Measurements from ENCODE around the gene ANKRD66. TPM values are rescaled to one million over a fixed set of nuclear protein-coding genes. Genes with fewer than 3 reads are reported as not detected.
"Not testable (repeated sequence)": the region's sequence is repeated elsewhere in the genome, so short reads cannot be mapped to it uniquely, and the experiment has no call there.

ANKRD66 gene
- total and polyA plus RNA-seq, 3 experiments from 2014 or later, result not detected

DNA sequence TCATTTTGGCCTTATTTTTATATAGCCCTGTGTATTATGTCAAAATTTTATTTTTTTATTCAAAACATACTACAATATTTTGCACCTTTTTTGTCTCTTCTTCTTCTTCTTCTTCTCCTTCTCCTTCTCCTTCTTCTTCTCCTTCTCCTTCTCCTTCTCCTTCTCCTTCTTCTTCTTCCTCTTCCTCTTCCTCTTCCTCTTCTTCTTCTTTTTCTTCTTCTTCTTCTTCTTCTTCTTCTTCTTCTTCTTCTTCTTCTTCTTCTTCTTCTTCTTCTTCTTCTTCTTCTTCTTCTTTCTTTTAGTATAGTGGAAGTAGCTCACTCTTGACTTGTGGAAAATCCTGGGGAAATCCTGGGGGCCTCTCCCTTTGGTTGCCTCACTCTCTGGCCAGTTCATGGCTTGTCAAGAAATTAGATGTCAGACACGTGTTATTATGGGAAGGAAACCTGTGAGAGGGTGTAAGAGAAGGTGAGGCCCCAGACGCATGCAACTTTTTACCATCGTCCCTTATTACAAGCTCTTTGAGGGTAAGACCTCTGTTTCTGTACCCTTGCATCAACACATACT is 2.5 kb upstream of the ANKRD66 start:
- H3K9me3 Mint-ChIP-seq; H3K36me3 ChIP-seq (ENCODE audit: insufficient read depth, low read length); H3K27me3 ChIP-seq (ENCODE audit: insufficient read depth, low read length, poor library complexity, severe bottlenecking); H3K4me3 ChIP-seq (ENCODE audit: low read length); H3K27me3 Mint-ChIP-seq; DNase-seq; H3K36me3 Mint-ChIP-seq; H3K4me1 ChIP-seq (ENCODE audit: insufficient read depth, low read length); H3K4me3 Mint-ChIP-seq; POLR2A ChIA-PET; H3K4me1 Mint-ChIP-seq; H3K27ac Mint-ChIP-seq; H3K9me3 ChIP-seq (ENCODE audit: low read length); H3K27ac ChIP-seq (ENCODE audit: low read depth, low read length); CTCF ChIA-PET: not testable (repeated sequence)

DNA sequence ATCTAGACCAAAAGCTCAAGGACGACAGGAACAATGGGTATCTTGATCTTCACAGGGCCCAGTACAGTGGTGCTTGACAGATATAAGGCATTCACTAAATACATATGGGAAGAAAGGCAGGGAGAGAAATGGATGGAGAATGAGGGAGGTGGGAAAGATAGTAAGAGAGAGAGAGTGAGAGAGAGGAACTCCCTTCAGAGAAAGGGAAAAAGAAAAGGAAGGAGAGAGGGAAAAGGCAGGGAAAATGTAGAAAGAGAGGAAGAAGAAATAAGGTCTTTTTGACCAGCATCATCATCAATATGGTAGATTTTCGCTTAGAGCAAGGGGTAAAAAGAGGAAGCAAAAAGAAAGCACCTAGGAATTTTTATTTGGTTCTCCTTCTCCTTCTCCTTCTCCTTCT is 760 bp upstream of the ANKRD66 start:
- Mint-ChIP-seq H3K9me3 (no peaks in the 10 kb centered on the region), H3K27ac (no peak overlapping the region), H3K27me3 (peaks cover 2 to 11% of the 10 kb centered on the region in 2 donors), H3K4me3 (no peak overlapping the region), H3K4me1 (no peaks in the 10 kb centered on the region), H3K36me3 (no peaks in the 10 kb centered on the region)
- Histone ChIP-seq H3K4me3 (ENCODE audit: low read length) (no peak overlapping the region), H3K27me3 (ENCODE audit: insufficient read depth, low read length, poor library complexity, severe bottlenecking) (no peaks in the 10 kb centered on the region), H3K4me1 (ENCODE audit: insufficient read depth, low read length) (no peaks in the 10 kb centered on the region), H3K27ac (ENCODE audit: low read depth, low read length) (no peak overlapping the region), H3K9me3 (ENCODE audit: low read length) (no peaks in the 10 kb centered on the region), H3K36me3 (ENCODE audit: insufficient read depth, low read length) (no peaks in the 10 kb centered on the region)
- POLR2A ChIA-PET, result no interaction called here
- no peak for DNase-seq
- CTCF ChIA-PET, result interaction anchor here (1.6 kb wide), 1 partner anchor 11 kb away, joined by 3 read pairs; no protein-coding TSS in a partner anchor

DNA sequence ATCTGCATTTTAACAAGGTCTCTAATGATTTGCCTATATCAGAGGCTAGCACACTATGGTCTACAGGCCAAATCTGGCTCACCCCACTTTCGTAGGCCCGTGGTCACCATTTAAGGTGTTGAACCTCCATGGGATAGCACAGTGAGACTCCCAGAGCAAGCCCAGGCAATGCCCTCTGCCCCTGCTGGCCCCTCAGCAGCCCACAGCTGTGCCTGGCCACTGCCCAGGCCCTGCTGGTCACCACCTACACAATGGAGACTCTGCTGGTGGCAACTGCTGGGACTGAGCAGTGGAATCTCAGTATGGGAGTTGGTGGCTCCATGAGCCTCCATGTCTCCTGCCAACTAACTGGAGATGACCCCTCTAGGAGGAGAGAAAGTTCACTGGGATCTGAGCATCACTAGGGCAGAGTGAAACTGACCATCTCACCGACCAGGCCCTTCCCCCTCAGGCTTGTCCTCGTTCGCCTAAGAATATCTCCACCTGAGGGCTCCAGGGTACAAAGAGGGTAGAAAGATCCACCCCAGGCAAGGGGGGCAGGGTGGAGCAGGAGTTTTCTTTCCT is 2.3 kb downstream of the ANKRD66 start:
- Mint-ChIP-seq H3K4me3 (no peak overlapping the region), H3K36me3 (no peaks in the 10 kb centered on the region), H3K27ac (no peak overlapping the region), H3K4me1 (no peaks in the 10 kb centered on the region), H3K27me3 (peaks cover 4 to 27% of the 10 kb centered on the region in 2 donors), H3K9me3 (no peaks in the 10 kb centered on the region)
- Histone ChIP-seq H3K9me3 (ENCODE audit: low read length) (no peaks in the 10 kb centered on the region), H3K27me3 (ENCODE audit: insufficient read depth, low read length, poor library complexity, severe bottlenecking) (no peaks in the 10 kb centered on the region), H3K4me3 (ENCODE audit: low read length) (no peak overlapping the region), H3K27ac (ENCODE audit: low read depth, low read length) (no peak overlapping the region), H3K4me1 (ENCODE audit: insufficient read depth, low read length) (no peaks in the 10 kb centered on the region), H3K36me3 (ENCODE audit: insufficient read depth, low read length) (no peaks in the 10 kb centered on the region)
- POLR2A ChIA-PET, result no interaction called here
- CTCF ChIA-PET, result no interaction called here
- DNase-seq, result no peak

GRCh38 chr6:46749731-46750130 is 3.0 kb downstream of the ANKRD66 start:
- Mint-ChIP-seq H3K9me3 (no peaks in the 10 kb centered on the region), H3K4me1 (no peaks in the 10 kb centered on the region), H3K4me3 (no peak overlapping the region), H3K27me3 (peaks cover 4 to 31% of the 10 kb centered on the region in 2 donors), H3K27ac (no peak overlapping the region), H3K36me3 (no peaks in the 10 kb centered on the region)
- no peaks in the 10 kb centered on the region for H3K9me3 ChIP-seq (ENCODE audit: low read length)
- H3K27me3 ChIP-seq (ENCODE audit: insufficient read depth, low read length, poor library complexity, severe bottlenecking), result no peaks in the 10 kb centered on the region
- no peaks in the 10 kb centered on the region for H3K36me3 ChIP-seq (ENCODE audit: insufficient read depth, low read length)
- ChIA-PET POLR2A (no interaction called here), CTCF (no interaction called here)
- H3K27ac ChIP-seq (ENCODE audit: low read depth, low read length), result no peak overlapping the region
- H3K4me1 ChIP-seq (ENCODE audit: insufficient read depth, low read length), result no peaks in the 10 kb centered on the region
- DNase-seq, result no peak
- H3K4me3 ChIP-seq (ENCODE audit: low read length), result no peak overlapping the region

DNA sequence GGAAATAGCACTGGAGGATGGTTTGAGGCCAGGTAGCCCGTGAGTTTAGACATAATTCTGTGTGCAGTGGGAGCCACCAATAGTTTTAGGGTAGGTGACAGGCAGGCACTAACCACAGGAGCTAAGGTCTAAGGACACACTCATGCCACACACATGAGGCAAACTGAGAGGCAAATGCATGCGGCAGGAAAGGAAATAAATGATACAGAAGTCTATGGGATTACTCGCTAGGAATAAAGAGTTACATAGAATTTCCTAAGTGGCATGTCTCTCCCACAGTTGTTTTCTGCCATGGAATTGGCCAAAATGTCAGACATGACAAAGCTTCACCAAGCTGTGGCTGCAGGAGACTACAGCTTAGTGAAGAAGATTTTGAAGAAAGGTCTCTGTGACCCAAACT is 4.9 kb downstream of the ANKRD66 start:
- no peaks in the 10 kb centered on the region for H3K36me3 ChIP-seq (ENCODE audit: insufficient read depth, low read length)
- no peak overlapping the region for H3K4me3 Mint-ChIP-seq
- ChIA-PET CTCF (no interaction called here), POLR2A (no interaction called here)
- no peak overlapping the region for H3K4me3 ChIP-seq (ENCODE audit: low read length)
- no peaks in the 10 kb centered on the region for H3K9me3 ChIP-seq (ENCODE audit: low read length)
- H3K27ac Mint-ChIP-seq, result no peak overlapping the region
- H3K4me1 ChIP-seq (ENCODE audit: insufficient read depth, low read length), result no peaks in the 10 kb centered on the region
- no peaks in the 10 kb centered on the region for H3K4me1 Mint-ChIP-seq
- H3K36me3 Mint-ChIP-seq, result no peaks in the 10 kb centered on the region
- H3K27me3 ChIP-seq (ENCODE audit: insufficient read depth, low read length, poor library complexity, severe bottlenecking), result no peaks in the 10 kb centered on the region
- DNase-seq, result no peak
- H3K9me3 Mint-ChIP-seq, result no peaks in the 10 kb centered on the region
- H3K27me3 Mint-ChIP-seq, result peaks cover 4 to 31% of the 10 kb centered on the region in 2 donors
- H3K27ac ChIP-seq (ENCODE audit: low read depth, low read length), result no peak overlapping the region

DNA sequence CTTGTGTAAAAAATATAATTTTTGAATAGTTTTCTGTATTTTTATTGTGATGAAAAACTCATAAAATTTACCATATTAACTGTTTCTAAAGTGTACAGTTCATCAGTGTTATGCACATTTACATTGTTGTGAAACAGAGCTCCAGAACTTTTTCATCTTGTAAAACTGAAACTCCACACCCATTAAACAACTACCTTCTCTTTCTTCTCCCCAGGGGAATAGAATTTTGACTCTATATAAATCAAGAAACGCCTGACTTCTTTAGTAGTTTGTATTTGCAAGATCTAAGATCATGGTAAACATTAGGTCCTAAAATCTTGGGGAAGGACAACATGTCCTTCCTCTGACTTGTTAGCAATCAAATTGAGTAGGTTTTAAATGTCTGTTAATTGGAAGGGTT is 9.1 kb downstream of the ANKRD66 start:
- no peaks in the 10 kb centered on the region for H3K4me1 ChIP-seq (ENCODE audit: insufficient read depth, low read length)
- no peaks in the 10 kb centered on the region for H3K9me3 ChIP-seq (ENCODE audit: low read length)
- H3K27me3 ChIP-seq (ENCODE audit: insufficient read depth, low read length, poor library complexity, severe bottlenecking), result no peaks in the 10 kb centered on the region
- ChIA-PET CTCF (no interaction called here), POLR2A (no interaction called here)
- Mint-ChIP-seq H3K27ac (no peak overlapping the region), H3K36me3 (no peaks in the 10 kb centered on the region), H3K4me3 (no peak overlapping the region), H3K4me1 (no peaks in the 10 kb centered on the region), H3K27me3 (peaks cover 8 to 28% of the 10 kb centered on the region in 2 donors), H3K9me3 (no peaks in the 10 kb centered on the region)
- H3K4me3 ChIP-seq (ENCODE audit: low read length), result no peak overlapping the region
- H3K27ac ChIP-seq (ENCODE audit: low read depth, low read length), result no peak overlapping the region
- no peaks in the 10 kb centered on the region for H3K36me3 ChIP-seq (ENCODE audit: insufficient read depth, low read length)
- no peak for DNase-seq

- Mint-ChIP-seq H3K36me3 (no peaks in the 10 kb centered on the region), H3K9me3 (peaks cover 0 to 2% (median 0%) of the 10 kb centered on the region in 5 donors), H3K27me3 (peaks cover 10 to 29% of the 10 kb centered on the region in 2 donors), H3K27ac (no peak overlapping the region), H3K4me3 (no peak overlapping the region), H3K4me1 (no peaks in the 10 kb centered on the region)
- Histone ChIP-seq H3K4me3 (ENCODE audit: low read length) (no peak overlapping the region), H3K9me3 (ENCODE audit: low read length) (no peaks in the 10 kb centered on the region), H3K27ac (ENCODE audit: low read depth, low read length) (no peak overlapping the region), H3K4me1 (ENCODE audit: insufficient read depth, low read length) (no peaks in the 10 kb centered on the region), H3K27me3 (ENCODE audit: insufficient read depth, low read length, poor library complexity, severe bottlenecking) (no peaks in the 10 kb centered on the region), H3K36me3 (ENCODE audit: insufficient read depth, low read length) (no peaks in the 10 kb centered on the region)
- CTCF ChIA-PET, result no interaction called here
- POLR2A ChIA-PET, result no interaction called here
- no peak for DNase-seq
These were observed 9.9 kb downstream of the ANKRD66 start for GRCh38 chr6:46756469-46757213.

DNA sequence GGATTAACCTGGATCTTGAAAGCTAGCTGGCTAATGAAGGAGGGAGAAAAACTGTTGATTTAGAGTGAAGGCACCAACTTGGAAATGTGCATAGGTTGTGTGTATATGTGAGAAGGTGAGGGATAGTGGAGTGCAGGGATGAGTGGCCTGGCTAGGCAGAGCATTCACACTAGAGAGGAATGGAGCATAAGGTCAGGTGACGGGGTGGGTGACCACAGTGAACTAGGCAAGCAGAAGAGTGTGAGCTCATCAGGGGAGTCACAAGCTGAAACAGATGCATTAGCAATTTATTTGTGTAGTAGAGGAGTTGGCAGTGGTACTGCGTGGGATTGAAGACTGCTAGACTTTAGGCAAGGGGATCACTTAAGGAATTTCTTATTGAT is 10.5 kb downstream of the ANKRD66 start:
- no peak overlapping the region for H3K4me3 Mint-ChIP-seq
- no peak for DNase-seq
- Histone ChIP-seq H3K4me1 (ENCODE audit: insufficient read depth, low read length) (no peaks in the 10 kb centered on the region), H3K9me3 (ENCODE audit: low read length) (no peaks in the 10 kb centered on the region), H3K27ac (ENCODE audit: low read depth, low read length) (no peak overlapping the region), H3K27me3 (ENCODE audit: insufficient read depth, low read length, poor library complexity, severe bottlenecking) (no peaks in the 10 kb centered on the region), H3K4me3 (ENCODE audit: low read length) (no peak overlapping the region), H3K36me3 (ENCODE audit: insufficient read depth, low read length) (no peaks in the 10 kb centered on the region)
- POLR2A ChIA-PET, result no interaction called here
- H3K27ac Mint-ChIP-seq, result no peak overlapping the region
- H3K4me1 Mint-ChIP-seq, result no peaks in the 10 kb centered on the region
- H3K27me3 Mint-ChIP-seq, result peaks cover 8 to 25% of the 10 kb centered on the region in 2 donors
- CTCF ChIA-PET, result no interaction called here
- peaks cover 0 to 2% (median 0%) of the 10 kb centered on the region in 5 donors for H3K9me3 Mint-ChIP-seq
- H3K36me3 Mint-ChIP-seq, result no peaks in the 10 kb centered on the region
